SK-N-SH (cell line): ENCODE data around the gene TMEM184B. TPM values are rescaled to one million over a fixed set of nuclear protein-coding genes. Genes with fewer than 3 reads are reported as not detected.

Experiments
- CTCF ChIA-PET: fragments of 300-600, 350-600 bp; formaldehyde crosslinking; extraction: SDS; loops from one replicate; lab custom pipeline; 2021; lab: Yijun Ruan, JAX
- POLR2A ChIA-PET: fragments of 350-600 bp; sonication (Branson Sonifier 250); formaldehyde crosslinking; extraction: SDS; loops from one replicate; lab custom pipeline; 2020; ENCODE audit warnings: antibody characterized with exemption, inconsistent platforms; lab: Yijun Ruan, JAX
- DNase-seq: peaks from one replicate; pipeline ENCODE4 v3.0.0; 2012
- H2AFZ ChIP-seq: fragments of 200-600 bp; sonication (generic); 2 replicates; pipeline ENCODE4 v1.8.1; 2016; ENCODE audit warnings: antibody characterized with exemption, mild to moderate bottlenecking, low read depth
- H3F3A ChIP-seq: fragments of 200-600 bp; sonication (generic); replicated peaks from 2 replicates; pipeline ENCODE3; 2016; ENCODE audit warnings: antibody characterized with exemption, mild to moderate bottlenecking; ENCODE audit not compliant: insufficient read depth
- H3K27ac ChIP-seq, 2 experiments: fragments of 200-500 bp in 1 of 2; fragments of 200-600 bp in 1 of 2; sonication (Bioruptor generic) in 1 of 2; sonication (generic), shearing (Covaris generic) in 1 of 2; 2 replicates each; pipeline versions ENCODE4 v1.5.1 to v1.6.1; 2014 to 2016; ENCODE audit warnings: low read depth in 2 of 2, inconsistent platforms in 1 of 2, low read length in 1 of 2, mild to moderate bottlenecking in 1 of 2, mixed read lengths in 1 of 2
- H3K27me3 ChIP-seq: fragments of 200-600 bp; sonication (generic), shearing (Covaris generic); 2 replicates; pipeline ENCODE4 v1.6.1; 2016; ENCODE audit warnings: mixed run types; ENCODE audit not compliant: insufficient read depth
- H3K36me3 ChIP-seq, 2 experiments: fragments of 200-500 bp in 1 of 2; fragments of 200-600 bp in 1 of 2; sonication (Bioruptor generic) in 1 of 2; sonication (generic) in 1 of 2; replicated peaks in 1 of 2; 2 replicates each; pipeline versions ENCODE3 to v1.5.1; 2014 to 2016; ENCODE audit warnings: low read length in 1 of 2, mild to moderate bottlenecking in 1 of 2; ENCODE audit not compliant: insufficient read depth in 2 of 2, control insufficient read depth in 1 of 2
- H3K4me1 ChIP-seq, 2 experiments: fragments of 200-500 bp in 1 of 2; fragments of 200-600 bp in 1 of 2; sonication (Bioruptor generic) in 1 of 2; sonication (generic), shearing (Covaris generic) in 1 of 2; 2 replicates each; pipeline versions ENCODE4 v1.5.1 to v1.6.1; 2014 to 2016; ENCODE audit warnings: low read depth in 1 of 2, low read length in 1 of 2, mixed run types in 1 of 2; ENCODE audit not compliant: insufficient read depth in 2 of 2, control insufficient read depth in 1 of 2
- H3K4me2 ChIP-seq: fragments of 200-600 bp; sonication (generic), shearing (Covaris generic); 2 replicates; pipeline ENCODE4 v1.6.1; 2017; ENCODE audit warnings: mixed run types
- H3K4me3 ChIP-seq, 2 experiments: fragments of 200-500 bp in 1 of 2; fragments of 200-600 bp in 1 of 2; sonication (Bioruptor generic) in 1 of 2; sonication (generic), shearing (Covaris generic) in 1 of 2; 2 replicates each; pipeline versions ENCODE4 v1.5.1 to v1.8.1; 2014 to 2016; ENCODE audit warnings: low read depth in 2 of 2, inconsistent platforms in 1 of 2, low read length in 1 of 2, mild to moderate bottlenecking in 1 of 2, mixed read lengths in 1 of 2, moderate library complexity in 1 of 2
- H3K79me2 ChIP-seq: fragments of 200-600 bp; sonication (generic); 2 replicates; pipeline ENCODE4 v1.8.1; 2017; ENCODE audit warnings: mild to moderate bottlenecking; ENCODE audit not compliant: insufficient read depth
- H3K9ac ChIP-seq: fragments of 200-600 bp; sonication (generic); 2 replicates; pipeline ENCODE4 v1.6.1; 2017; ENCODE audit warnings: mixed run types
- H3K9me2 ChIP-seq: fragments of 200-600 bp; sonication (generic); 2 replicates; pipeline ENCODE4 v1.6.1; 2017; ENCODE audit warnings: mixed run types
- H3K9me3 ChIP-seq: fragments of 200-600 bp; sonication (generic); 2 replicates; pipeline ENCODE4 v1.6.1; 2017; ENCODE audit warnings: mixed run types, mild to moderate bottlenecking, moderate library complexity
- H4K20me1 ChIP-seq: fragments of 200-600 bp; sonication (generic); 2 replicates; pipeline ENCODE4 v1.6.1; 2017; ENCODE audit warnings: mild to moderate bottlenecking, mixed run types; ENCODE audit not compliant: insufficient read depth
- CHD2 ChIP-seq: fragments of 150-350 bp; IDR thresholded peaks from 2 replicates; pipeline ENCODE4 v1.6.1; 2018; ENCODE audit warnings: low read length; ENCODE audit not compliant: partially characterized antibody
- FOSL2 ChIP-seq: IDR thresholded peaks from 2 replicates; pipeline ENCODE4 v1.4.0; 2012; ENCODE audit warnings: low read depth, mild to moderate bottlenecking, moderate library complexity, borderline replicate concordance
- GABPA ChIP-seq: IDR thresholded peaks from 2 replicates; pipeline ENCODE4 v1.4.0; 2012; ENCODE audit warnings: low read depth, mild to moderate bottlenecking
- JUND ChIP-seq: IDR thresholded peaks from 2 replicates; pipeline ENCODE4 v1.4.0; 2012
- MEF2A ChIP-seq: IDR thresholded peaks from 2 replicates; pipeline ENCODE4 v1.4.0; 2012; ENCODE audit warnings: low read depth, borderline replicate concordance
- NFIC ChIP-seq: IDR thresholded peaks from 2 replicates; pipeline ENCODE4 v1.4.0; 2012; ENCODE audit warnings: borderline replicate concordance
- NRF1 ChIP-seq: IDR thresholded peaks from 2 replicates; pipeline ENCODE4 v1.6.1; 2012; ENCODE audit warnings: low read depth, mild to moderate bottlenecking, low read length
- SIN3A ChIP-seq: IDR thresholded peaks from 2 replicates; pipeline ENCODE4 v1.6.1; 2012; ENCODE audit warnings: low read depth, mild to moderate bottlenecking, low read length, moderate library complexity, borderline replicate concordance
- SMC3 ChIP-seq: IDR thresholded peaks from 2 replicates; pipeline ENCODE4 v1.6.1; 2012; ENCODE audit warnings: low read depth, low read length, improper control_type of control experiment
- TCF12 ChIP-seq: IDR thresholded peaks from 2 replicates; pipeline ENCODE4 v1.4.0; 2012
- TEAD4 ChIP-seq: IDR thresholded peaks from 2 replicates; pipeline ENCODE4 v1.4.0; 2012; ENCODE audit warnings: mild to moderate bottlenecking, borderline replicate concordance; ENCODE audit not compliant: insufficient read depth
- USF1 ChIP-seq: IDR thresholded peaks from 2 replicates; pipeline ENCODE4 v1.4.0; 2012; ENCODE audit warnings: low read depth, borderline replicate concordance
- ZBTB33 ChIP-seq: IDR thresholded peaks from 2 replicates; pipeline ENCODE4 v1.4.0; 2012; ENCODE audit warnings: low read depth, borderline replicate concordance
- WGBS: methylation state at CpG from one replicate; pipeline ENCODE4 v1.1.6; 2017; ENCODE audit warnings: low lambda C conversion rate; 5-methylcytosine and 5-hydroxymethylcytosine counted together
- polyA plus RNA-seq, 3 experiments: library from polyadenylated mRNA; depleted of rRNA; stranded (reverse); fragments of >200 nt; gene quantifications; 2 replicates each; pipeline ENCODE4 v1.2.3, GENCODE V29; 2012

Gene TMEM184B
- polyA plus RNA-seq, 1 of the 3 experiments (the other 2 are of a cell fraction), result 25.3 TPM

- CTCF ChIA-PET, result no interaction called here
- H3F3A ChIP-seq, result no peaks in the 10 kb centered on the region
- H3K9me3 ChIP-seq, result no peaks in the 10 kb centered on the region
- DNase-seq, result no peak
- no peaks in the 10 kb centered on the region; a peak in 1 of 4 replicates for H3K4me1 ChIP-seq
- H3K4me3 ChIP-seq, result no peak overlapping the region
- no peaks in the 10 kb centered on the region for H4K20me1 ChIP-seq
- no peaks in the 10 kb centered on the region for H3K27me3 ChIP-seq
- H2AFZ ChIP-seq, result no peak overlapping the region
- no peaks in the 10 kb centered on the region for H3K36me3 ChIP-seq
- no peaks in the 10 kb centered on the region for H3K79me2 ChIP-seq
- no peak overlapping the region for H3K4me2 ChIP-seq
- H3K9ac ChIP-seq, result no peak overlapping the region
- H3K27ac ChIP-seq, result peak overlapping the region in 1 of 2 experiments; percentile 69; a peak in 2 of 4 replicates
- WGBS, result 55% methylated on average over 5 of the region's 5 CpGs
- POLR2A ChIA-PET, result interaction anchor here (0.9 kb wide), 1 partner anchor 63 kb away, joined by 3 read pairs; no protein-coding TSS in a partner anchor
- no peaks in the 10 kb centered on the region for H3K9me2 ChIP-seq
- no peak for TF ChIP-seq TEAD4
- TF ChIP-seq CHD2, result no peak
- TF ChIP-seq TCF12, result peak; percentile 49; the same call in 1 of the 2 replicates
- no peak for TF ChIP-seq GABPA
- TF ChIP-seq ZBTB33, result no peak
These were observed 11.2 kb upstream of the TMEM184B start for GRCh38 chr22:38284042-38284402.

GRCh38 chr22:38282397-38282796, 9.6 kb upstream of the TMEM184B start:
- Histone ChIP-seq H4K20me1 (no peaks in the 10 kb centered on the region), H3K27ac (no peak overlapping the region), H3K4me1 (no peaks in the 10 kb centered on the region; a peak in 1 of 4 replicates), H3K9ac (no peak overlapping the region), H3F3A (no peaks in the 10 kb centered on the region), H3K27me3 (no peaks in the 10 kb centered on the region), H3K4me3 (no peak overlapping the region), H3K36me3 (no peaks in the 10 kb centered on the region), H3K79me2 (no peaks in the 10 kb centered on the region), H2AFZ (no peak overlapping the region), H3K9me3 (no peaks in the 10 kb centered on the region), H3K9me2 (no peaks in the 10 kb centered on the region), H3K4me2 (no peak overlapping the region)
- ChIA-PET CTCF (no interaction called here), POLR2A (no interaction called here)
- WGBS, result 100% methylated on average over 9 of the region's 9 CpGs
- no peak for TF ChIP-seq TEAD4
- no peak for TF ChIP-seq NFIC
- no peak for TF ChIP-seq MEF2A
- TF ChIP-seq FOSL2, result no peak
- no peak for TF ChIP-seq JUND
- TF ChIP-seq SIN3A, result no peak
- no peak for TF ChIP-seq SMC3
- TF ChIP-seq USF1, result no peak
- no peak for TF ChIP-seq CHD2
- no peak for TF ChIP-seq NRF1
- no peak for DNase-seq
